Endothelial cell of umbilical vein (primary cell): Measurements from ENCODE around the gene H2BW2. TPM values are rescaled to one million over a fixed set of nuclear protein-coding genes. Genes with fewer than 3 reads are reported as not detected.

Source experiments
- BruUV-seq: library from RNA; stranded (reverse); fragments of 400-500 nt; replicated peaks from 2 replicates; lab custom pipeline; 2021; lab: Mats Ljungman, UMichigan
- CTCF ChIA-PET: fragments of 300-600, 350-600 bp; sonication (Branson Sonifier 250); formaldehyde crosslinking; loops from one replicate; lab custom pipeline; 2021; ENCODE audit warnings: antibody characterized with exemption, inconsistent platforms; lab: Charles Lee
- POLR2A ChIA-PET: fragments of 300-600, 350-600 bp; sonication (Branson Sonifier 250); formaldehyde crosslinking; loops from one replicate; lab custom pipeline; 2021; ENCODE audit warnings: antibody characterized with exemption, inconsistent platforms; lab: Charles Lee
- DNase-seq: peaks from one replicate; pipeline ENCODE4 v3.0.0-alpha.2; 2011; ENCODE audit warnings: low read depth, low spot score
- FAIRE-seq: peaks from 2 replicates; lab custom pipeline; 2011; peaks lifted over from hg19 to GRCh38; lab: Jason Lieb, UNC
- H2AFZ ChIP-seq: 2 replicates; pipeline ENCODE4 v1.6.0; 2012; ENCODE audit warnings: low read depth, low read length, control low read depth, inconsistent platforms
- H3K27ac ChIP-seq: 2 replicates; pipeline ENCODE4 v1.5.1; 2011; ENCODE audit warnings: low read depth, mild to moderate bottlenecking, control low read depth, low read length, moderate library complexity; ENCODE audit not compliant: insufficient read depth
- H3K27me3 ChIP-seq, 2 experiments: 2 replicates each; pipeline versions ENCODE4 v1.6.0 to v1.6.1; 2011; ENCODE audit warnings: low read length in 2 of 2, mixed read lengths in 1 of 2; ENCODE audit not compliant: control insufficient read depth in 2 of 2, insufficient read depth in 2 of 2
- H3K36me3 ChIP-seq, 2 experiments: 2 replicates in 1 of 2; 3 replicates in 1 of 2; pipeline ENCODE4 v1.5.1; 2011; ENCODE audit warnings: low read length in 2 of 2, mild to moderate bottlenecking in 1 of 2, moderate library complexity in 1 of 2; ENCODE audit not compliant: control insufficient read depth in 2 of 2, insufficient read depth in 2 of 2; ENCODE audit errors: extremely low read depth in 1 of 2
- H3K4me1 ChIP-seq: 3 replicates; pipeline ENCODE4 v1.5.1; 2011; ENCODE audit warnings: mild to moderate bottlenecking, low read length; ENCODE audit not compliant: control insufficient read depth, insufficient read depth; ENCODE audit errors: extremely low read depth
- H3K4me2 ChIP-seq: 2 replicates; pipeline ENCODE4 v1.6.1; 2011; ENCODE audit warnings: low read length, control low read depth, mixed read lengths; ENCODE audit not compliant: insufficient read depth
- H3K4me3 ChIP-seq, 3 experiments: fragments of 200-600 bp in 1 of 3; sonication (generic), shearing (Covaris generic) in 1 of 3; replicated peaks in 1 of 3; 2 replicates each; pipeline ENCODE4 v1.5.1; 2011 to 2016; ENCODE audit warnings: control low read depth in 3 of 3, low read length in 3 of 3, mild to moderate bottlenecking in 2 of 3, inconsistent platforms in 1 of 3, low read depth in 1 of 3, moderate library complexity in 1 of 3; ENCODE audit not compliant: insufficient read depth in 1 of 3
- H3K79me2 ChIP-seq: 2 replicates; pipeline ENCODE4 v1.6.0; 2012; ENCODE audit warnings: low read length, inconsistent platforms; ENCODE audit not compliant: control insufficient read depth, insufficient read depth
- H3K9ac ChIP-seq: replicated peaks from 2 replicates; pipeline ENCODE3; 2011; ENCODE audit warnings: low read length, control low read depth; ENCODE audit not compliant: insufficient read depth; ENCODE audit errors: extremely low read depth
- H3K9me1 ChIP-seq: replicated peaks from 3 replicates; pipeline ENCODE4 v1.6.0; 2011; ENCODE audit warnings: mild to moderate bottlenecking, low read length; ENCODE audit not compliant: control insufficient read depth, insufficient read depth; ENCODE audit errors: extremely low read depth
- H3K9me3 ChIP-seq: replicated peaks from 2 replicates; pipeline ENCODE4 v1.5.1; 2012; ENCODE audit warnings: low read length, inconsistent platforms; ENCODE audit not compliant: control insufficient read depth, insufficient read depth
- H4K20me1 ChIP-seq: replicated peaks from 2 replicates; pipeline ENCODE3; 2011; ENCODE audit warnings: mild to moderate bottlenecking, low read length; ENCODE audit not compliant: control insufficient read depth, insufficient read depth; ENCODE audit errors: extremely low read depth
- EZH2 ChIP-seq: IDR thresholded peaks from 2 replicates; pipeline ENCODE4 v1.6.1; 2012; ENCODE audit warnings: borderline replicate concordance, low read depth, mild to moderate bottlenecking, moderate library complexity, low read length, inconsistent platforms; ENCODE audit not compliant: severe bottlenecking
- GATA2 ChIP-seq: IDR thresholded peaks from 2 replicates; pipeline ENCODE4 v1.7.0; 2011; ENCODE audit warnings: low read depth, mild to moderate bottlenecking, moderate library complexity, mixed read lengths, low read length; ENCODE audit not compliant: insufficient read length, insufficient read depth
- MYC ChIP-seq: IDR thresholded peaks from one replicate; pipeline ENCODE4 v1.6.1; 2011; ENCODE audit warnings: mild to moderate bottlenecking, low read depth, low read length
- POLR2A ChIP-seq: IDR thresholded peaks from 2 replicates; pipeline ENCODE4 v1.6.1; 2012; ENCODE audit warnings: low read depth, mild to moderate bottlenecking, control low read depth, low read length
- POLR2AphosphoS5 ChIP-seq: IDR thresholded peaks from 2 replicates; pipeline ENCODE4 v1.6.1; 2012; ENCODE audit warnings: low read depth, mild to moderate bottlenecking, control low read depth, low read length, moderate library complexity; ENCODE audit not compliant: insufficient read depth
- dilution Hi-C: fragments of 300-500 bp; cut with MboI; formaldehyde crosslinking; loops from one replicate; pipeline ENCODE4 v1.15.0; 2019; ENCODE audit warnings: low sequenced_read_pairs; ENCODE audit not compliant: extremely low pct_ligation_motif_present
- intact Hi-C: fragments of 100-400 bp; cut with micrococcal nuclease; formaldehyde crosslinking; loops from one replicate; pipeline ENCODE4 v1.10.0; 2022
- polyA plus RNA-seq, 4 experiments: library from polyadenylated mRNA; depleted of rRNA in 3 of 4; stranded (reverse) in 3 of 4; unstranded in 1 of 4; fragments of >200 nt; gene quantifications; 2 replicates each; pipeline versions ENCODE4 v1.2.1 to v1.2.3, GENCODE V29; 2011 to 2012; ENCODE audit warnings: missing spikeins in 1 of 4
- total RNA-seq: library from RNA; stranded (reverse); gene quantifications from 2 replicates; pipeline ENCODE4 v1.2.3, GENCODE V29; 2021
- TF ChIP-seq, protein P1 (sequence below), 2 donors: IDR thresholded peaks; 1 replicate in 1 of 2; 2 replicates in 1 of 2; pipeline ENCODE4 v1.5.1; 2011; ENCODE audit warnings: low read length in 2 of 2, mild to moderate bottlenecking in 2 of 2, moderate library complexity in 2 of 2, control low read depth in 1 of 2, inconsistent platforms in 1 of 2, low read depth in 1 of 2; ENCODE audit not compliant: insufficient read depth in 1 of 2; ENCODE audit errors: extremely low read depth in 1 of 2
- TF ChIP-seq, protein P2 (sequence below): IDR thresholded peaks from 2 replicates; pipeline ENCODE4 v1.6.1; 2011; ENCODE audit not compliant: insufficient read depth, insufficient read length

H2BW2 gene
- total and polyA plus RNA-seq, 2 donors (not counting 3 experiments of a cell fraction or from before 2014, with no cell fraction given), result not detected

DNA sequence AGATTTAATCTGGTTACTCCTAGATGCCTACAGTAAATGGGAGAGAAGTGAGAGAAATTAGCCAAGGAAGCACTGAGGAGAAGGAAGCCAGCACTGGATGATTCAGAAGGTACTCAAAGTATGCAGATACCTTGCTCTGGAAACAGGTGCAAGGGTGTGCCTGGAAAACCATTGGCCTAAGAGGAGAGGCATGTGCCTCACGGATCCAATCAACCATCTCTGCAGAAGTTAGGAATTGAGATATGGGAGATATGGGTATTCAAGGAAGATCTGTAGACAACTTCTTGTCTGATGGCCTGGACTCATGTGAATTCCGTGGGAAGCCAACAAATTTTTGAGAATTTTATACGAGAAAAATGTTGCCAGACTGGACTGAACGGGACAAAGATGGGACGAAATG is 30.9 kb upstream of the H2BW2 start:
- no peaks in the 10 kb centered on the region for H3K4me1 ChIP-seq
- TF ChIP-seq EZH2 (no peak), GATA2 (no peak), MYC (no peak), POLR2AphosphoS5 (no peak), POLR2A (no peak)
- TF ChIP-seq, protein P1, sequence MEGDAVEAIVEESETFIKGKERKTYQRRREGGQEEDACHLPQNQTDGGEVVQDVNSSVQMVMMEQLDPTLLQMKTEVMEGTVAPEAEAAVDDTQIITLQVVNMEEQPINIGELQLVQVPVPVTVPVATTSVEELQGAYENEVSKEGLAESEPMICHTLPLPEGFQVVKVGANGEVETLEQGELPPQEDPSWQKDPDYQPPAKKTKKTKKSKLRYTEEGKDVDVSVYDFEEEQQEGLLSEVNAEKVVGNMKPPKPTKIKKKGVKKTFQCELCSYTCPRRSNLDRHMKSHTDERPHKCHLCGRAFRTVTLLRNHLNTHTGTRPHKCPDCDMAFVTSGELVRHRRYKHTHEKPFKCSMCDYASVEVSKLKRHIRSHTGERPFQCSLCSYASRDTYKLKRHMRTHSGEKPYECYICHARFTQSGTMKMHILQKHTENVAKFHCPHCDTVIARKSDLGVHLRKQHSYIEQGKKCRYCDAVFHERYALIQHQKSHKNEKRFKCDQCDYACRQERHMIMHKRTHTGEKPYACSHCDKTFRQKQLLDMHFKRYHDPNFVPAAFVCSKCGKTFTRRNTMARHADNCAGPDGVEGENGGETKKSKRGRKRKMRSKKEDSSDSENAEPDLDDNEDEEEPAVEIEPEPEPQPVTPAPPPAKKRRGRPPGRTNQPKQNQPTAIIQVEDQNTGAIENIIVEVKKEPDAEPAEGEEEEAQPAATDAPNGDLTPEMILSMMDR (IDR thresholded peaks at IDR 0.05; ENCODE audit: extremely low read depth in 1 of 2, insufficient read depth in 1 of 2, low read depth in 1 of 2, low read length in 2 of 2), result no peak
- TF ChIP-seq, protein P2, sequence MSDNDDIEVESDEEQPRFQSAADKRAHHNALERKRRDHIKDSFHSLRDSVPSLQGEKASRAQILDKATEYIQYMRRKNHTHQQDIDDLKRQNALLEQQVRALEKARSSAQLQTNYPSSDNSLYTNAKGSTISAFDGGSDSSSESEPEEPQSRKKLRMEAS, result no peak
- no peak overlapping the region for H2AFZ ChIP-seq
- no peak for FAIRE-seq
- no peak overlapping the region for H3K4me3 ChIP-seq
- H3K9ac ChIP-seq, result no peak overlapping the region
- no peak for DNase-seq
- H4K20me1 ChIP-seq, result no peaks in the 10 kb centered on the region
- H3K4me2 ChIP-seq, result no peak overlapping the region
- no peak overlapping the region for H3K27ac ChIP-seq
- H3K36me3 ChIP-seq, result no peaks in the 10 kb centered on the region
- POLR2A ChIA-PET, result no interaction called here
- intact Hi-C loops, result no loop called here
- no peaks in the 10 kb centered on the region for H3K9me1 ChIP-seq
- no peaks in the 10 kb centered on the region for H3K27me3 ChIP-seq
- H3K79me2 ChIP-seq, result no peaks in the 10 kb centered on the region
- CTCF ChIA-PET, result no interaction called here
- dilution Hi-C loops, result no loop called here
- no TSS peak for BruUV-seq
- H3K9me3 ChIP-seq, result no peaks in the 10 kb centered on the region
